Trophoblast cell (in vitro differentiated cells and primary cell): ENCODE measurements around the gene GRIK4.

Experiments
- DNase-seq, 2 donors: peaks; one replicate each; pipeline ENCODE4 v3.0.0-alpha.2; 2016
- H2AFZ ChIP-seq: 2 replicates; pipeline ENCODE4 v1.6.1; 2013; ENCODE audit warnings: low read length, moderate library complexity, mild to moderate bottlenecking; ENCODE audit not compliant: insufficient read depth, poor library complexity
- H2AK5ac ChIP-seq: 2 replicates; pipeline ENCODE4 v1.6.1; 2013; ENCODE audit warnings: mild to moderate bottlenecking, low read length
- H2BK120ac ChIP-seq: 2 replicates; pipeline ENCODE4 v1.6.1; 2013; ENCODE audit warnings: low read length, mild to moderate bottlenecking, moderate library complexity; ENCODE audit not compliant: insufficient read depth, poor library complexity
- H2BK12ac ChIP-seq: 2 replicates; pipeline ENCODE4 v1.6.1; 2013; ENCODE audit warnings: mild to moderate bottlenecking, low read length, moderate library complexity
- H2BK5ac ChIP-seq: 2 replicates; pipeline ENCODE4 v1.6.1; 2013; ENCODE audit warnings: low read length, low read depth, moderate library complexity, mild to moderate bottlenecking; ENCODE audit not compliant: poor library complexity
- H3K14ac ChIP-seq: 2 replicates; pipeline ENCODE4 v1.6.1; 2013; ENCODE audit warnings: mild to moderate bottlenecking, low read length
- H3K18ac ChIP-seq: 2 replicates; pipeline ENCODE4 v1.6.1; 2013; ENCODE audit warnings: mild to moderate bottlenecking, low read length
- H3K23ac ChIP-seq: 2 replicates; pipeline ENCODE4 v1.6.1; 2013; ENCODE audit warnings: low read length
- H3K27ac ChIP-seq: 2 replicates; pipeline ENCODE4 v1.5.1; 2013; ENCODE audit warnings: low read depth, mild to moderate bottlenecking, inconsistent platforms, low read length, moderate library complexity
- H3K27me3 ChIP-seq: 2 replicates; pipeline ENCODE4 v1.6.1; 2013; ENCODE audit warnings: inconsistent platforms, mild to moderate bottlenecking, low read length, moderate library complexity; ENCODE audit not compliant: insufficient read depth
- H3K36me3 ChIP-seq, 2 experiments: 1 replicate in 1 of 2; 2 replicates in 1 of 2; pipeline ENCODE4 v1.6.1; 2013; ENCODE audit warnings: low read length in 2 of 2, mild to moderate bottlenecking in 2 of 2, moderate library complexity in 1 of 2; ENCODE audit not compliant: insufficient read depth in 2 of 2, control insufficient read depth in 1 of 2
- H3K4ac ChIP-seq: 2 replicates; pipeline ENCODE4 v1.6.1; 2013; ENCODE audit warnings: low read depth, mild to moderate bottlenecking, low read length, moderate library complexity
- H3K4me1 ChIP-seq, 2 experiments: 1 replicate in 1 of 2; 2 replicates in 1 of 2; pipeline ENCODE4 v1.6.1; 2013; ENCODE audit warnings: low read length in 2 of 2, mild to moderate bottlenecking in 2 of 2, moderate library complexity in 1 of 2; ENCODE audit not compliant: insufficient read depth in 2 of 2, control insufficient read depth in 1 of 2
- H3K4me2 ChIP-seq: 2 replicates; pipeline ENCODE4 v1.6.1; 2013; ENCODE audit warnings: inconsistent platforms, mild to moderate bottlenecking, low read length, moderate library complexity
- H3K4me3 ChIP-seq: 2 replicates; pipeline ENCODE4 v1.5.1; 2013; ENCODE audit warnings: mild to moderate bottlenecking, low read depth, low read length, inconsistent platforms
- H3K79me1 ChIP-seq: one replicate; pipeline ENCODE4 v1.6.1; 2013; ENCODE audit warnings: low read length
- H3K79me2 ChIP-seq: 2 replicates; pipeline ENCODE4 v1.6.1; 2013; ENCODE audit warnings: low read length, mild to moderate bottlenecking; ENCODE audit not compliant: control insufficient read depth, insufficient read depth, poor library complexity
- H3K9ac ChIP-seq: 2 replicates; pipeline ENCODE4 v1.6.1; 2013; ENCODE audit warnings: mild to moderate bottlenecking, low read length
- H3K9me3 ChIP-seq: 2 replicates; pipeline ENCODE4 v1.6.1; 2013; ENCODE audit warnings: low read depth, mild to moderate bottlenecking, control low read depth, inconsistent platforms, low read length; ENCODE audit not compliant: insufficient read depth
- H4K12ac ChIP-seq: 2 replicates; pipeline ENCODE4 v1.6.1; 2013; ENCODE audit warnings: low read depth, mild to moderate bottlenecking, low read length, moderate library complexity
- H4K8ac ChIP-seq: 2 replicates; pipeline ENCODE4 v1.6.1; 2013; ENCODE audit warnings: low read depth, mild to moderate bottlenecking, low read length, moderate library complexity
- H4K91ac ChIP-seq: one replicate; pipeline ENCODE4 v1.6.1; 2013; ENCODE audit warnings: low read depth, mild to moderate bottlenecking, low read length, moderate library complexity
- WGBS: extraction: QIAGEN DNeasy Blood & Tissue Kit; methylation state at CpG from one replicate; pipeline ENCODE4 v1.1.7; 2013; ENCODE audit warnings: missing lambda C conversion rate; ENCODE audit not compliant: insufficient read length, insufficient coverage; ENCODE audit errors: extremely low coverage; 5-methylcytosine and 5-hydroxymethylcytosine counted together

GRIK4 gene

DNA sequence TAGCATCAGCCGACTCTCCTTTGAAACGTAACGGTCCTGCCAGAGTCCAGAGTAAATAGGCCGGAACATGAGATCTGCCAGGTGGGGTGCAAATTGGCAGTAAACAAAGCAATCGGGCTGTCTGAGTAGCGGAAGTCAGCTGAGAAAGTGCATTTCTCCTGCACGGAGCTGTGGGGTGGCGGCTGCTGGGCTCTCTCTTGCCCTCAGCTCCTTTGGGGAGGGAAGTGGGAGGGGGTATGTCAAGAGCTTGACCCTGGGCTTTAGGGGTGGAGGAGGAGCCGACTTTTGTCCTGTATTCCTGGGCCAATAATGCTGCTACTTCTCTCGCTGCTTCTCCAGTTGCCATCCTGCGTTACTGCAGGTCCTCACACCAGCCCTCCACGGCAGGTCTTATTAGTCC, 11.6 kb downstream of the GRIK4 start:
- Histone ChIP-seq H2BK120ac (no peak overlapping the region), H3K14ac (no peak overlapping the region), H3K4ac (no peak overlapping the region), H2AFZ (no peak overlapping the region), H3K9ac (no peak overlapping the region), H3K4me2 (no peak overlapping the region), H3K36me3 (no peaks in the 10 kb centered on the region), H3K27ac (no peak overlapping the region), H4K8ac (no peak overlapping the region), H3K4me1 (no peaks in the 10 kb centered on the region), H2AK5ac (no peak overlapping the region), H3K27me3 (no peaks in the 10 kb centered on the region), H3K79me1 (no peaks in the 10 kb centered on the region), H3K9me3 (no peaks in the 10 kb centered on the region), H4K91ac (no peak overlapping the region), H2BK12ac (no peak overlapping the region), H2BK5ac (no peak overlapping the region), H3K79me2 (no peaks in the 10 kb centered on the region), H3K4me3 (no peak overlapping the region), H3K18ac (no peak overlapping the region), H4K12ac (no peak overlapping the region), H3K23ac (no peak overlapping the region)
- DNase-seq, result no peak
- WGBS, result no CpG with 5 or more reads among the region's 12 CpGs

DNA sequence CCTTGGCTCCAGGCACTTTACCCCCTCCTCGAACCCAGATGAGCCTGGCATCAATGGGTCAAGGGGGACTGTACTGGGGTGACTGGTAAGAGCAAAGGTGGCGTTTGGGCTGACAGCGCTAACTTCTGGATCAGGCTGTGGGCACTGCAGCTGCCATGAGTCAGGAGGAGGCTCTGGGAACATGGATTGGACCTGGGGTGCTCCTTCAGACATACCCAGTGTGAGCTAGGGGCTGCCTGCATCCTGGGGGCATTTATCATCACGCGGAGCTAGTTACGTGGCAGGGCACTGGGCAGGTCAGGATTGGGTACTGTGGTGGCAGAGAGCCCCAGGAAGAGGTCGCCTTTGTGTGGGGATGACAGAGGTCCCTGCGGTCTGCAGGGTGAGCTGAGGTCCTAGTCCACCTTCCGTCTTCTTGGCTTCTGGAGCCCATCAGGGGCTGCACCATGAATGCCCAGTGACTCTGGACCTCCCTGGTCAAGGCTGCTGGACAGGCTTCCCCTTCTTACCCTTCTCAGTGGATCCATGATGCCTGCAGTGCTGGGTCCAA, 13.1 kb downstream of the GRIK4 start:
- no peak overlapping the region for H3K4ac ChIP-seq
- H3K27ac ChIP-seq, result no peak overlapping the region
- no peak overlapping the region for H2BK5ac ChIP-seq
- H2BK12ac ChIP-seq, result no peak overlapping the region
- no peaks in the 10 kb centered on the region for H3K79me2 ChIP-seq
- DNase-seq, result no peak
- no peak overlapping the region for H3K23ac ChIP-seq
- no peak overlapping the region for H4K8ac ChIP-seq
- H3K14ac ChIP-seq, result no peak overlapping the region
- H2BK120ac ChIP-seq, result no peak overlapping the region
- no peak overlapping the region for H3K9ac ChIP-seq
- no CpG with 5 or more reads among the region's 9 CpGs for WGBS
- no peaks in the 10 kb centered on the region for H3K36me3 ChIP-seq
- no peaks in the 10 kb centered on the region for H3K79me1 ChIP-seq
- H2AFZ ChIP-seq, result no peak overlapping the region
- H3K18ac ChIP-seq, result no peak overlapping the region
- no peaks in the 10 kb centered on the region for H3K27me3 ChIP-seq
- H3K9me3 ChIP-seq, result peaks cover 2% of the 10 kb centered on the region
- no peak overlapping the region for H4K12ac ChIP-seq
- no peak overlapping the region for H3K4me3 ChIP-seq
- H2AK5ac ChIP-seq, result no peak overlapping the region
- no peak overlapping the region for H4K91ac ChIP-seq
- H3K4me1 ChIP-seq, result no peaks in the 10 kb centered on the region
- no peak overlapping the region for H3K4me2 ChIP-seq

DNA sequence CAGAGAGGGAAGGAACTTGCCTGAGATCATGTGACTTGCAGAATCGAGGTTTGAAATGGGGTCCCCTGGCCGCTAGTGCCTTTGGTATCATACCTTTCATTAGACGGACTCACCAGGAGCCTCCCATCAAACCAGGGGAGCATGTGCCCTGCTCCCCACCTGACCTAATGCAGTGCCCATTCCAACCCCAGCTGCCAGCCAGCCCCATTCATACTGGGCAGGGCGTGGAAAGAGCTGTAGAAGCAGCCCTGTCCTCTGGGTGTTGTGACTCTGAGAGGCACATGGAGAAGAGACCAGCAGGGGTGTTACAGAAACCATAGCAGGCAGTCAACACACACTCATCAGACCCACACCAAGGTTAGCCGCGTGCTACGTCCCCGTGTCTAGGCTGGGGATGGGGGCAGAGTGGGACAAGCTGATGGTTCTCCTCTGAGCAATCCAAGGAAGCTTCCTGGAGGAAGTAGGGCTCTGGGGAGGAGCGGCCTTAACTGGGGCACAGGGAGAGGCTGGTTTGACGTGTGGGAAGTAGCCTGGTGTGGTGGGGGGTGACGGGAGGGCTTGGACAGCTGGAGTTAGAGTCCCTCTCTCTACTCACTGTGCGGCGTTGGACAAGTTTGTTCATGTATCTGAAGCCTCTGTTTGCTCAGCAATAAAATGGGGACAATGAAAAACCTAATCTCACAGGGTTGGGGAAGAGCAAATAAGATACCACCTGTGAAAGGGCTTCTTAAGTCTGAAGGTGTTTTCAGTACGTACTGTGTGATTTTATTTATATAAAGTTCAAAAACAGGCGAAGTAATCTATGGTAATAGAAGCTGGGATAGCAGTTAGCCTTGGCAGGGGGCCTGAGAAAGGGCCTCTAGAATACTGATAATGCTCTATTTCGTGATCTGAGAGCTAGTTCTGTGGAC, 14.0 kb downstream of the GRIK4 start:
- Histone ChIP-seq H3K4ac (no peak overlapping the region), H3K9ac (no peak overlapping the region), H4K91ac (no peak overlapping the region), H2AK5ac (no peak overlapping the region), H3K4me2 (no peak overlapping the region), H2BK120ac (no peak overlapping the region), H4K8ac (no peak overlapping the region), H3K79me1 (no peaks in the 10 kb centered on the region), H3K23ac (no peak overlapping the region), H3K4me1 (no peaks in the 10 kb centered on the region), H4K12ac (no peak overlapping the region), H3K18ac (no peak overlapping the region), H3K4me3 (no peak overlapping the region), H3K79me2 (no peaks in the 10 kb centered on the region), H2BK12ac (no peak overlapping the region), H3K27me3 (no peaks in the 10 kb centered on the region), H3K9me3 (peaks cover 2% of the 10 kb centered on the region), H3K27ac (no peak overlapping the region), H3K14ac (no peak overlapping the region), H3K36me3 (no peaks in the 10 kb centered on the region), H2BK5ac (no peak overlapping the region), H2AFZ (no peak overlapping the region)
- DNase-seq, result no peak
- no CpG with 5 or more reads among the region's 16 CpGs for WGBS

DNA sequence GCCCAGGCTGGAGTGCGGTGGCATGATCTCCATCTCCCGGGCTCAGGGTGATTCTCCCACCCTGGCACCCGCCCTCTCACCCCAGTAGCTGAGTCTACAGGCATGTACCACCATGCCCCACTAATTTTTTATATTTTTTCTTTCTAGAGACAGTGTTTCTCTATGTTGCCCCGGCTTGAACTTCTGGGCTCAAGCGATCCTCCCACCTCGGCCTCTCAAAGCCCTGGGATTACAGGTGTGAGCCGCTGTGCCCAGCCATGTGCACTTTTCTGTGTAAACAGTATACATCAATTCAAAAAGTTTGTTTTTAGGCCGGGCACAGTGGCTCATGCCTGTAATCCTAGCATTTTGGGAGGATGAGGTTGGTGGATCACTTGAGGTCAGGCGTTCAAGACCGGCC, 14.7 kb downstream of the GRIK4 start:
- H3K79me2 ChIP-seq, result no peaks in the 10 kb centered on the region
- H2AFZ ChIP-seq, result no peak overlapping the region
- peaks cover 2% of the 10 kb centered on the region for H3K9me3 ChIP-seq
- no peak overlapping the region for H3K14ac ChIP-seq
- H3K9ac ChIP-seq, result no peak overlapping the region
- WGBS, result no CpG with 5 or more reads among the region's 10 CpGs
- H2BK5ac ChIP-seq, result no peak overlapping the region
- H2AK5ac ChIP-seq, result no peak overlapping the region
- no peak overlapping the region for H3K27ac ChIP-seq
- no peak overlapping the region for H3K18ac ChIP-seq
- H4K91ac ChIP-seq, result no peak overlapping the region
- H4K12ac ChIP-seq, result no peak overlapping the region
- no peaks in the 10 kb centered on the region for H3K79me1 ChIP-seq
- H3K4ac ChIP-seq, result no peak overlapping the region
- no peak overlapping the region for H3K4me3 ChIP-seq
- H3K4me2 ChIP-seq, result no peak overlapping the region
- no peak overlapping the region for H2BK120ac ChIP-seq
- H3K4me1 ChIP-seq, result no peaks in the 10 kb centered on the region
- no peak overlapping the region for H4K8ac ChIP-seq
- no peak overlapping the region for H3K23ac ChIP-seq
- DNase-seq, result no peak
- no peaks in the 10 kb centered on the region for H3K36me3 ChIP-seq
- H2BK12ac ChIP-seq, result no peak overlapping the region
- H3K27me3 ChIP-seq, result no peaks in the 10 kb centered on the region
